OCI-M2 (cell line): ENCODE measurements around the gene PFDN1.
"Not testable (repeated sequence)": the region's sequence is repeated elsewhere in the genome, so short reads cannot be mapped to it uniquely, and the experiment has no call there.

Source experiments
- DNase-seq: peaks from one replicate; lab custom pipeline; 2025; ENCODE audit not compliant: unreplicated experiment; lab: John Stamatoyannopoulos, UW

The PFDN1 gene

GRCh38 chr5:140302786-140303639 is at the start of gene PFDN1:
Gene PFDN1 (minus strand): TSS chr5:140303101. CDS start chr5:140303073, 28 bp downstream.
- DNase-seq = peak; percentile 74

GRCh38 chr5:140351609-140352334 is 48.9 kb upstream of the PFDN1 start:
- peak; percentile 39 for DNase-seq

- no peak for DNase-seq
Observed at GRCh38 chr5:140349244-140349643, 46.3 kb upstream of the PFDN1 start.

- DNase-seq = no peak
Observed at GRCh38 chr5:140348104-140348503, 45.2 kb upstream of the PFDN1 start.

- no peak for DNase-seq
Observed at GRCh38 chr5:140347360-140347759, 44.5 kb upstream of the PFDN1 start.

- DNase-seq = no peak
Observed at GRCh38 chr5:140346348-140347221, 43.7 kb upstream of the PFDN1 start, which contains the start of gene HBEGF. Gene HBEGF (minus strand): TSS chr5:140346603. CDS start chr5:140346328, 275 bp downstream.

GRCh38 chr5:140345919-140346347 is 43.0 kb upstream of the PFDN1 start:
- no peak for DNase-seq

GRCh38 chr5:140344683-140345423 is 42.0 kb upstream of the PFDN1 start:
- DNase-seq = no peak

GRCh38 chr5:140343849-140344248 is 40.9 kb upstream of the PFDN1 start:
- not testable (repeated sequence) for DNase-seq

GRCh38 chr5:140342896-140343295 is 40.0 kb upstream of the PFDN1 start:
- no peak for DNase-seq

- DNase-seq = no peak
Observed at GRCh38 chr5:140342287-140342686, 39.4 kb upstream of the PFDN1 start.

GRCh38 chr5:140341591-140341990 is 38.7 kb upstream of the PFDN1 start:
- no peak for DNase-seq

GRCh38 chr5:140340605-140341121 is 37.8 kb upstream of the PFDN1 start:
- DNase-seq = no peak

GRCh38 chr5:140339636-140340035 is 36.7 kb upstream of the PFDN1 start:
- DNase-seq = no peak

- DNase-seq = no peak
Observed at GRCh38 chr5:140338908-140339307, 36.0 kb upstream of the PFDN1 start.

- DNase-seq = no peak
Observed at GRCh38 chr5:140338336-140338735, 35.4 kb upstream of the PFDN1 start.

- no peak for DNase-seq
Observed at GRCh38 chr5:140337880-140338279, 35.0 kb upstream of the PFDN1 start.

GRCh38 chr5:140336388-140336787 is 33.5 kb upstream of the PFDN1 start:
- no peak for DNase-seq

GRCh38 chr5:140331638-140332037 is 28.7 kb upstream of the PFDN1 start:
- DNase-seq = no peak
